ENCODE measurements around the gene GNPTAB. TPM values are rescaled to one million over a fixed set of nuclear protein-coding genes. Genes with fewer than 3 reads are reported as not detected.

Gene GNPTAB
- total and polyA plus RNA-seq, 2 of the 4 experiments (the other 2 are of a cell fraction) = 16.0 to 24.2 TPM

GRCh38 chr12:101777485-101777884 lies 53.3 kb downstream of the GNPTAB start:
- dilution Hi-C loops (cut with HindIII; ENCODE audit: low sequenced_read_pairs, unreplicated experiment) (no loop called here), in situ Hi-C loops (cut with MboI; ENCODE audit: low sequenced_read_pairs) (loop anchor here (5.0 kb wide), 1 partner anchor 50 kb away; no protein-coding TSS in a partner anchor), intact Hi-C loops (cut with micrococcal nuclease) (loop anchor here (10.0 kb wide), 2 partner anchors 317 to 987 kb away; no protein-coding TSS in a partner anchor)
- no TSS peak for BruUV-seq (replicated peaks)
- Histone ChIP-seq H4K8ac (ENCODE audit: low read depth in 2 of 2, low read length in 2 of 2) (no peak overlapping the region), H2BK5ac (ENCODE audit: low read depth, low read length, poor library complexity, severe bottlenecking) (no peak overlapping the region), H2BK20ac (ENCODE audit: low read depth, low read length) (no peak overlapping the region), H4K5ac (ENCODE audit: low read depth, low read length) (no peak overlapping the region), H3K14ac (replicated peaks; ENCODE audit: low read depth, low read length) (no peak overlapping the region), H2AK9ac (replicated peaks; ENCODE audit: low read depth, low read length, poor library complexity) (no peak overlapping the region), H2AFZ (replicated peaks; ENCODE audit: low read length, poor library complexity) (no peak overlapping the region), H3K4me1 (ENCODE audit: control insufficient read depth, insufficient read depth, low read length) (peaks cover 4% of the 10 kb centered on the region), H4K91ac (ENCODE audit: insufficient read depth, low read depth, low read length) (no peak overlapping the region), H3K56ac (ENCODE audit: extremely low read depth, insufficient read depth, low read length) (no peak overlapping the region), H3K23ac (ENCODE audit: low read depth, low read length) (peak overlapping the region; percentile 9; the same call in 1 of the 2 replicates), H3K18ac (ENCODE audit: low read depth, low read length) (no peak overlapping the region), H2BK120ac (ENCODE audit: low read depth, low read length) (no peak overlapping the region), H3K27me3 (ENCODE audit: control insufficient read depth, insufficient read depth, low read length) (no peaks in the 10 kb centered on the region), H3K4me3 (ENCODE audit: insufficient read depth, low read depth, low read length) (no peak overlapping the region), H2BK15ac (ENCODE audit: low read depth, low read length) (no peak overlapping the region), H3K79me1 (ENCODE audit: low read depth in 1 of 2, low read length in 2 of 2) (no peaks in the 10 kb centered on the region; a peak in 1 of 4 replicates), H3K9me1 (ENCODE audit: insufficient read depth, low read length) (peaks cover 6% of the 10 kb centered on the region; the same call in 1 of the 2 replicates), H3K9ac (ENCODE audit: low read depth, low read length) (no peak overlapping the region), H3K9me3 (ENCODE audit: control insufficient read depth, insufficient read depth, low read length) (no peaks in the 10 kb centered on the region), H2AK5ac (ENCODE audit: low read depth, low read length) (no peak overlapping the region), H3K36me3 (ENCODE audit: control insufficient read depth, insufficient read depth, low read length) (peaks cover 2% of the 10 kb centered on the region; the same call in 1 of the 2 replicates), H3K27ac (ENCODE audit: insufficient read depth, low read length) (no peak overlapping the region), H4K20me1 (ENCODE audit: insufficient read depth, low read length) (no peaks in the 10 kb centered on the region; the same call in 1 of the 2 replicates), H3K4ac (ENCODE audit: low read depth, low read length) (no peak overlapping the region), H3K4me2 (ENCODE audit: low read depth, low read length) (no peak overlapping the region)
- ATAC-seq (ENCODE audit: low read depth) = no peak
- TF ChIP-seq MAFK (IDR thresholded peaks at IDR 0.05; ENCODE audit: low read depth, low read length) (no peak), SMC3 (IDR thresholded peaks at IDR 0.05; ENCODE audit: low read depth, low read length) (no peak), FOS (IDR thresholded peaks at IDR 0.05; ENCODE audit: low read depth, low read length) (no peak), RAD21 (IDR thresholded peaks at IDR 0.05; ENCODE audit: low read length) (no peak), ELK1 (IDR thresholded peaks at IDR 0.05; ENCODE audit: borderline replicate concordance, low read depth, low read length) (no peak), NFE2L2 (IDR thresholded peaks at IDR 0.05; ENCODE audit: low read depth, low read length) (no peak), USF2 (IDR thresholded peaks at IDR 0.05; ENCODE audit: low read depth, low read length) (no peak), BHLHE40 (IDR thresholded peaks at IDR 0.05; ENCODE audit: low read depth, low read length) (no peak), RFX5 (IDR thresholded peaks at IDR 0.05; ENCODE audit: low read depth, low read length) (no peak), MXI1 (IDR thresholded peaks at IDR 0.05; ENCODE audit: borderline replicate concordance, low read depth, low read length) (no peak), MAZ (IDR thresholded peaks at IDR 0.05; ENCODE audit: borderline replicate concordance, low read depth, low read length) (no peak), CEBPB (IDR thresholded peaks at IDR 0.05; ENCODE audit: low read depth, low read length) (no peak), RCOR1 (IDR thresholded peaks at IDR 0.05; ENCODE audit: insufficient replicate concordance, low read length) (no peak), POLR2A (IDR thresholded peaks at IDR 0.05; ENCODE audit: low read depth, low read length) (no peak)
- WGBS, 2 experiments (ENCODE audit: extremely low coverage in 2 of 2, insufficient read length in 1 of 2) = no CpG with 5 or more reads among the region's 3 CpGs
- ChIA-PET POLR2A (ENCODE audit: unreplicated experiment) (no interaction called here), CTCF (interaction anchor here (1.0 kb wide), 1 partner anchor 61 kb away, joined by 3 read pairs; no protein-coding TSS in a partner anchor)
- DNase-seq = no peak
